K562 (cell line): ENCODE measurements around the gene EXOSC1. TPM values are rescaled to one million over a fixed set of nuclear protein-coding genes. Genes with fewer than 3 reads are reported as not detected.

Experiments used
- ATAC-seq: fragments of 200-7000 bp; cut with Tn5 transposase; 3 replicates; pipeline ENCODE4 v1.9.1; 2020; ENCODE audit warnings: moderate library complexity
- BruUV-seq: library from RNA; stranded (reverse); fragments of 400-500 nt; replicated peaks from 2 replicates; lab custom pipeline; 2021; lab: Mats Ljungman, UMichigan
- CTCF ChIA-PET: fragments of 300-600 bp; formaldehyde crosslinking; extraction: SDS; loops from one replicate; lab custom pipeline; 2021; ENCODE audit warnings: low intra/inter-chr PET ratio; lab: Yijun Ruan, JAX
- POLR2A ChIA-PET: fragments of 300-600, 350-650 bp; sonication (Branson Sonifier 250); formaldehyde crosslinking; extraction: SDS; loops from one replicate; lab custom pipeline; 2021; ENCODE audit warnings: antibody characterized with exemption, inconsistent platforms; lab: Yijun Ruan, JAX
- DNase-seq, 4 experiments: peaks; one replicate each; pipeline versions ENCODE4 v3.0.0 to v3.0.0-alpha.2; 2011 to 2018; ENCODE audit warnings: low spot score in 3 of 4, mixed read lengths in 3 of 4; ENCODE audit errors: extremely low read depth in 1 of 4
- FAIRE-seq: peaks from 2 replicates; lab custom pipeline; 2011; peaks lifted over from hg19 to GRCh38; lab: Jason Lieb, UNC
- H2AFZ ChIP-seq: 2 replicates; pipeline ENCODE4 v1.6.0; 2011; ENCODE audit warnings: low read depth, low read length, control low read depth, inconsistent platforms
- H3K27ac ChIP-seq: fragments of 200-600 bp; 3 replicates; pipeline ENCODE4 v1.8.0; 2011; ENCODE audit warnings: low read depth, mild to moderate bottlenecking, control low read depth, inconsistent platforms, low read length, moderate library complexity, mixed read lengths; ENCODE audit errors: extremely low read depth
- H3K27me3 ChIP-seq, 2 experiments: fragments of 300-600 bp in 1 of 2; 2 replicates in 1 of 2; 3 replicates in 1 of 2; pipeline versions ENCODE4 v1.6.0 to v1.8.0; 2011; ENCODE audit warnings: inconsistent platforms in 2 of 2, low read length in 2 of 2, mild to moderate bottlenecking in 1 of 2, mixed read lengths in 1 of 2, moderate library complexity in 1 of 2; ENCODE audit not compliant: control insufficient read depth in 2 of 2, insufficient read depth in 2 of 2
- H3K36me3 ChIP-seq: fragments of 300-600 bp; 3 replicates; pipeline ENCODE4 v1.8.0; 2011; ENCODE audit warnings: mild to moderate bottlenecking, low read length, inconsistent platforms; ENCODE audit not compliant: control insufficient read depth, insufficient read depth
- H3K4me1 ChIP-seq, 2 experiments: fragments of 200-600 bp in 1 of 2; replicated peaks in 1 of 2; 2 replicates in 1 of 2; 3 replicates in 1 of 2; pipeline versions ENCODE4 v1.5.1 to v1.8.0; 2011; ENCODE audit warnings: inconsistent platforms in 2 of 2, low read length in 2 of 2, mild to moderate bottlenecking in 1 of 2, mixed read lengths in 1 of 2, moderate library complexity in 1 of 2; ENCODE audit not compliant: control insufficient read depth in 2 of 2, insufficient read depth in 2 of 2
- H3K4me2 ChIP-seq: 2 replicates; pipeline ENCODE4 v1.6.1; 2011; ENCODE audit warnings: low read length, control low read depth, inconsistent platforms, mixed read lengths; ENCODE audit not compliant: insufficient read depth
- H3K4me3 ChIP-seq: fragments of 200-600 bp; sonication (generic), shearing (Covaris generic); 2 replicates; pipeline ENCODE4 v1.5.1; 2016; ENCODE audit warnings: control low read depth, inconsistent platforms
- H3K79me2 ChIP-seq: fragments of 200-600 bp; 3 replicates; pipeline ENCODE4 v1.8.0; 2011; ENCODE audit warnings: low read length, inconsistent platforms; ENCODE audit not compliant: control insufficient read depth, insufficient read depth
- H3K9ac ChIP-seq, 2 experiments: 2 replicates each; pipeline versions ENCODE4 v1.6.0 to v1.6.1; 2011; ENCODE audit warnings: low read depth in 2 of 2, low read length in 2 of 2, control low read depth in 1 of 2, inconsistent platforms in 1 of 2, mild to moderate bottlenecking in 1 of 2, mixed read lengths in 1 of 2; ENCODE audit not compliant: insufficient read depth in 1 of 2
- H3K9me1 ChIP-seq: one replicate; pipeline ENCODE4 v1.6.0; 2011; ENCODE audit warnings: inconsistent platforms, mild to moderate bottlenecking, low read length, moderate library complexity; ENCODE audit not compliant: control insufficient read depth, insufficient read depth
- H3K9me3 ChIP-seq: replicated peaks from 2 replicates; pipeline ENCODE4 v1.5.1; 2011; ENCODE audit warnings: low read depth, low read length, inconsistent platforms; ENCODE audit not compliant: control insufficient read depth, insufficient read depth
- H4K20me1 ChIP-seq: replicated peaks from 2 replicates; pipeline ENCODE4 v1.6.1; 2011; ENCODE audit warnings: low read length, inconsistent platforms, mixed read lengths; ENCODE audit not compliant: control insufficient read depth, insufficient read depth
- AFF4 ChIP-seq: sonication (generic); formaldehyde crosslinking; IDR thresholded peaks from 2 replicates; pipeline ENCODE4 v1.8.0; 2023; ENCODE audit warnings: mild to moderate bottlenecking, missing genetic modification reagents
- CXXC5 ChIP-seq: fragments of 250-450 bp; sonication (Bioruptor Pico); IDR thresholded peaks from 2 replicates; pipeline ENCODE4 v1.8.0; 2022; ENCODE audit warnings: inconsistent platforms, mild to moderate bottlenecking, moderate library complexity
- HNRNPK ChIP-seq: fragments of 200-400 bp; formaldehyde crosslinking; IDR thresholded peaks from one replicate; pipeline ENCODE4 v1.6.1; 2018; ENCODE audit warnings: mild to moderate bottlenecking, low read depth, low read length; ENCODE audit not compliant: poor library complexity, severe bottlenecking
- ILF3 ChIP-seq: fragments of 450-650 bp; IDR thresholded peaks from 2 replicates; pipeline ENCODE4 v1.6.1; 2018; ENCODE audit warnings: antibody characterized with exemption, mild to moderate bottlenecking, moderate library complexity, borderline replicate concordance
- IRF1 ChIP-seq: sonication (generic); formaldehyde crosslinking; IDR thresholded peaks from 2 replicates; pipeline ENCODE4 v1.8.0; 2022; ENCODE audit warnings: missing genetic modification reagents, mild to moderate bottlenecking, borderline replicate concordance
- MEF2A ChIP-seq: IDR thresholded peaks from 2 replicates; pipeline ENCODE4 v1.6.1; 2011; ENCODE audit warnings: low read depth, mild to moderate bottlenecking, low read length, moderate library complexity; ENCODE audit not compliant: control insufficient read depth
- MYNN ChIP-seq, 2 experiments: sonication (generic); formaldehyde crosslinking in 1 of 2; IDR thresholded peaks; 2 replicates each; pipeline versions ENCODE4 v1.5.0 to v1.6.1; 2016 to 2020; ENCODE audit warnings: antibody characterized with exemption in 1 of 2, missing genetic modification reagents in 1 of 2
- PHTF2 ChIP-seq: fragments of 250-450 bp; sonication (Bioruptor Pico); IDR thresholded peaks from 2 replicates; pipeline ENCODE4 v1.5.0; 2021; ENCODE audit warnings: mild to moderate bottlenecking
- RBM25 ChIP-seq: fragments of 200-400 bp; formaldehyde crosslinking; IDR thresholded peaks from 2 replicates; pipeline ENCODE4 v1.6.1; 2018; ENCODE audit warnings: low read length, low read depth, moderate library complexity; ENCODE audit not compliant: severe bottlenecking
- RNF2 ChIP-seq: sonication (generic); IDR thresholded peaks from 2 replicates; pipeline ENCODE4 v1.6.1; 2016
- ZNF766 ChIP-seq: fragments of 200-800 bp; sonication (Bioruptor generic); conservative IDR thresholded peaks from 2 replicates; pipeline ENCODE4 v1.6.1; 2016; ENCODE audit warnings: missing genetic modification characterization, missing compliant biosample characterization
- WGBS: fragments of 100-300 bp; shearing (Covaris generic); methylation state at CpG from one replicate; pipeline ENCODE4 v1.1.6; 2016; ENCODE audit warnings: low coverage, mixed read lengths; ENCODE audit not compliant: insufficient coverage; ENCODE audit errors: missing lambda C conversion rate; 5-methylcytosine and 5-hydroxymethylcytosine counted together
- in situ Hi-C: fragments of 300-500 bp; cut with MboI; formaldehyde crosslinking; loops from 4 replicates; pipeline ENCODE4 v1.15.0; 2018; ENCODE audit warnings: inconsistent platforms, mixed read lengths
- intact Hi-C: fragments of 100-400 bp; cut with micrococcal nuclease; formaldehyde crosslinking; loops from 2 replicates; pipeline ENCODE4 v1.14.2; 2022
- polyA plus RNA-seq, 8 experiments: library from polyadenylated mRNA; depleted of rRNA in 4 of 8; stranded (reverse) in 5 of 8; unstranded in 3 of 8; fragments of >200 nt; fragmentation: Nextera tagmentation in 2 of 8; fragmentation: Illumina TruSeq in 1 of 8; extraction: Ambion mirVana in 2 of 8; extraction: Trizol in 1 of 8; gene quantifications; 2 replicates each; pipeline versions ENCODE4 v1.2.1 to v1.2.3, GENCODE V29; 2011 to 2014; ENCODE audit warnings: inconsistent platforms in 1 of 8, missing spikeins in 1 of 8
- total RNA-seq, 7 experiments: library from RNA; depleted of rRNA in 6 of 7; stranded (reverse); fragments of >200 nt in 6 of 7; fragmentation: Illumina TruSeq in 2 of 7; extraction: Trizol in 2 of 7; gene quantifications; 2 replicates each; pipeline versions ENCODE4 v1.2.1 to v1.2.3, GENCODE V29; 2011 to 2021; ENCODE audit warnings: low replicate concordance in 1 of 7

Gene EXOSC1
- total and polyA plus RNA-seq, 9 of the 15 experiments (the other 6 are each of a cell fraction or from before 2014, with no cell fraction given), result 44.3 to 117 (median 67.0) TPM

- peak; percentile 16 for TF ChIP-seq RBM25
- TF ChIP-seq CXXC5, result no peak
- Histone ChIP-seq H3K4me1 (peaks cover 13 to 18% of the 10 kb centered on the region in 2 experiments; a peak in 3 of 5 replicates), H3K9me3 (no peaks in the 10 kb centered on the region), H3K4me2 (no peak overlapping the region), H3K27ac (no peak overlapping the region), H3K36me3 (no peaks in the 10 kb centered on the region; the same call in 2 of the 3 replicates), H3K27me3 (no peaks in the 10 kb centered on the region), H3K9me1 (no peaks in the 10 kb centered on the region), H3K79me2 (peaks cover 23% of the 10 kb centered on the region), H3K4me3 (no peak overlapping the region), H4K20me1 (no peaks in the 10 kb centered on the region), H3K9ac (no peak overlapping the region), H2AFZ (no peak overlapping the region)
- DNase-seq (no peak), FAIRE-seq (no peak), ATAC-seq (no peak)
- intact Hi-C loops, result no loop called here
- BruUV-seq, result no TSS peak
- ChIA-PET CTCF (no interaction called here), POLR2A (no interaction called here)
- in situ Hi-C loops, result no loop called here
Observed at GRCh38 chr10:97404044-97404443, 41.8 kb downstream of the EXOSC1 start.

- Histone ChIP-seq H3K4me1 (peaks cover 8 to 9% of the 10 kb centered on the region in 2 experiments; a peak in 3 of 5 replicates), H4K20me1 (no peaks in the 10 kb centered on the region), H3K4me3 (peak overlapping the region; percentile 83), H3K27me3 (no peaks in the 10 kb centered on the region), H3K36me3 (peaks cover 17% of the 10 kb centered on the region; the same call in 1 of the 3 replicates), H3K9me3 (no peaks in the 10 kb centered on the region), H3K27ac (peak overlapping the region; percentile 82), H3K9ac (peak overlapping the region in 1 of 2 experiments; percentile 83; a peak in 2 of 4 replicates), H3K79me2 (peaks cover 23% of the 10 kb centered on the region), H3K9me1 (no peaks in the 10 kb centered on the region), H2AFZ (peak overlapping the region; percentile 71), H3K4me2 (peak overlapping the region; percentile 85)
- FAIRE-seq (no peak), ATAC-seq (no peak), DNase-seq (no peak)
- in situ Hi-C loops (no loop called here), intact Hi-C loops (no loop called here)
- POLR2A ChIA-PET, result interaction anchor here (0.7 to 2.0 kb wide), 8 partner anchors 8 to 364 kb away, joined by 3 to 8 read pairs (median 4); no protein-coding TSS in a partner anchor
- CTCF ChIA-PET, result interaction anchor here (0.6 kb wide), 1 partner anchor 212 kb away, joined by 5 read pairs; no protein-coding TSS in a partner anchor
- 51% methylated on average over 13 of the region's 13 CpGs for WGBS
- no TSS peak for BruUV-seq
- no peak for TF ChIP-seq ZNF766
- TF ChIP-seq ILF3, result no peak
- TF ChIP-seq IRF1, result no peak
- peak; percentile 13; the same call in 1 of the 2 replicates for TF ChIP-seq AFF4 (CRISPR knock-in tag)
- no peak for TF ChIP-seq RNF2
- no peak for TF ChIP-seq MEF2A
- TF ChIP-seq PHTF2, result no peak
- TF ChIP-seq MYNN (IDR thresholded peaks at IDR 0.05), result 0 out of 2 replicates have a peak, but pooled peaks have one; percentile 67
- TF ChIP-seq MYNN (CRISPR knock-in tag; IDR thresholded peaks at IDR 0.05), result no peak
- no peak for TF ChIP-seq HNRNPK
Observed at GRCh38 chr10:97401455-97401919, 44.3 kb downstream of the EXOSC1 start.
